ENCODE data around the gene ORAI2.
"Not testable (repeated sequence)": the region's sequence is repeated elsewhere in the genome, so short reads cannot be mapped to it uniquely, and the experiment has no call there.

ORAI2 gene

GRCh38 chr7:102505298-102506185, 72.2 kb downstream of the ORAI2 start:
- peak overlapping the region; percentile 70; the same call in 1 of the 2 replicates for H3K27ac ChIP-seq (ENCODE audit: low read depth, low read length)
- H3K4me1 ChIP-seq (ENCODE audit: control insufficient read depth, insufficient read depth, low read length, unreplicated experiment); H3K36me3 ChIP-seq (ENCODE audit: insufficient read depth, low read length); H3K27me3 ChIP-seq (ENCODE audit: insufficient read depth, low read length); H3K79me2 ChIP-seq (ENCODE audit: control insufficient read depth, insufficient read depth, low read length, unreplicated experiment); H2AFZ ChIP-seq (ENCODE audit: low read length, unreplicated experiment); H3K4me3 ChIP-seq (ENCODE audit: low read depth, low read length): not testable (repeated sequence)
